HG02938 (cell line): Measurements from ENCODE around the gene MATN1.

ENCODE experiments used
- ATAC-seq: cut with Tn5 transposase; IDR thresholded peaks from one replicate; pipeline ENCODE4 v1.9.1; 2021; ENCODE audit warnings: mild to moderate bottlenecking, moderate library complexity; ENCODE audit not compliant: unreplicated experiment

Gene MATN1

GRCh38 chr1:30732277-30732996 is 9.1 kb upstream of the MATN1 start:
- ATAC-seq: no peak

- no peak for ATAC-seq
Observed at GRCh38 chr1:30731806-30732276, 8.5 kb upstream of the MATN1 start.

GRCh38 chr1:30731109-30731805 is 7.9 kb upstream of the MATN1 start:
- no peak for ATAC-seq

- no peak for ATAC-seq
Observed at GRCh38 chr1:30730346-30731108, 7.1 kb upstream of the MATN1 start.

GRCh38 chr1:30729901-30730300 is 6.5 kb upstream of the MATN1 start:
- ATAC-seq: no peak

GRCh38 chr1:30728832-30729638 is 5.7 kb upstream of the MATN1 start:
- ATAC-seq: no peak

GRCh38 chr1:30728340-30728739 is 5.0 kb upstream of the MATN1 start:
- no peak for ATAC-seq

- no peak for ATAC-seq
Observed at GRCh38 chr1:30727824-30728223, 4.4 kb upstream of the MATN1 start.

GRCh38 chr1:30726773-30727684 is 3.6 kb upstream of the MATN1 start:
- no peak for ATAC-seq

GRCh38 chr1:30726236-30726635 is 2.9 kb upstream of the MATN1 start:
- no peak for ATAC-seq

GRCh38 chr1:30725450-30726095 is 2.2 kb upstream of the MATN1 start:
- ATAC-seq: no peak

- ATAC-seq: no peak
Observed at GRCh38 chr1:30724655-30725421, 1.5 kb upstream of the MATN1 start.

- no peak for ATAC-seq
Observed at GRCh38 chr1:30724175-30724574, 790 bp upstream of the MATN1 start.

- no peak for ATAC-seq
Observed at GRCh38 chr1:30721812-30722537, 1.4 kb downstream of the MATN1 start.

GRCh38 chr1:30721341-30721793 is 2.0 kb downstream of the MATN1 start:
- no peak for ATAC-seq

- no peak for ATAC-seq
Observed at GRCh38 chr1:30720271-30721223, 2.8 kb downstream of the MATN1 start.
